ENCODE results near the gene WDR91.
A peak's percentile ranks its signal among the peaks of the same experiment; 100 is the strongest.

WDR91 gene

GRCh38 chr7:135211179-135211945, at the start of gene WDR91:
WDR91 (minus strand) TSS chr7:135211526; CDS start chr7:135211502, 24 bp downstream.
- H3K27me3 ChIP-seq (ENCODE audit: control insufficient read depth, insufficient read depth, low read length) = peaks cover 9% of the 10 kb centered on the region
- H3K27ac ChIP-seq (ENCODE audit: low read depth, low read length) = peak within 1 kb of the TSS; percentile 70
- H3K4me3 ChIP-seq (ENCODE audit: low read depth, low read length) = peak within 1 kb of the TSS; percentile 87
- H3K4me1 ChIP-seq (ENCODE audit: control insufficient read depth, insufficient read depth, low read length) = peaks cover 4% of the 10 kb centered on the region; the same call in 1 of the 2 replicates
- peak within 1 kb of the TSS; percentile 71 for H3K9ac ChIP-seq (ENCODE audit: low read depth, low read length)
- H3K9me3 ChIP-seq (ENCODE audit: control insufficient read depth, insufficient read depth, low read length) = no peaks in the 10 kb centered on the region
- peaks cover 4% of the 10 kb centered on the region; the same call in 1 of the 2 replicates for H3K36me3 ChIP-seq (ENCODE audit: control insufficient read depth, insufficient read depth, low read length)

- H3K27ac ChIP-seq (ENCODE audit: low read depth, low read length) = no peak overlapping the region
- H3K9me3 ChIP-seq (ENCODE audit: control insufficient read depth, insufficient read depth, low read length) = no peaks in the 10 kb centered on the region
- no peaks in the 10 kb centered on the region for H3K4me1 ChIP-seq (ENCODE audit: control insufficient read depth, insufficient read depth, low read length)
- H3K4me3 ChIP-seq (ENCODE audit: low read depth, low read length) = no peak overlapping the region
- no peaks in the 10 kb centered on the region for H3K36me3 ChIP-seq (ENCODE audit: control insufficient read depth, insufficient read depth, low read length)
- H3K27me3 ChIP-seq (ENCODE audit: control insufficient read depth, insufficient read depth, low read length) = no peaks in the 10 kb centered on the region
- no peak overlapping the region for H3K9ac ChIP-seq (ENCODE audit: low read depth, low read length)
These were observed 49.1 kb upstream of the WDR91 start for GRCh38 chr7:135260470-135260869.

- no peaks in the 10 kb centered on the region for H3K36me3 ChIP-seq (ENCODE audit: control insufficient read depth, insufficient read depth, low read length)
- no peak overlapping the region for H3K4me3 ChIP-seq (ENCODE audit: low read depth, low read length)
- no peaks in the 10 kb centered on the region for H3K9me3 ChIP-seq (ENCODE audit: control insufficient read depth, insufficient read depth, low read length)
- no peak overlapping the region for H3K27ac ChIP-seq (ENCODE audit: low read depth, low read length)
- H3K4me1 ChIP-seq (ENCODE audit: control insufficient read depth, insufficient read depth, low read length) = no peaks in the 10 kb centered on the region
- H3K27me3 ChIP-seq (ENCODE audit: control insufficient read depth, insufficient read depth, low read length) = no peaks in the 10 kb centered on the region
- H3K9ac ChIP-seq (ENCODE audit: low read depth, low read length) = no peak overlapping the region
These were observed 48.4 kb upstream of the WDR91 start for GRCh38 chr7:135259702-135260101.

- no peaks in the 10 kb centered on the region for H3K9me3 ChIP-seq (ENCODE audit: control insufficient read depth, insufficient read depth, low read length)
- H3K27me3 ChIP-seq (ENCODE audit: control insufficient read depth, insufficient read depth, low read length) = no peaks in the 10 kb centered on the region
- H3K4me1 ChIP-seq (ENCODE audit: control insufficient read depth, insufficient read depth, low read length) = no peaks in the 10 kb centered on the region
- no peak overlapping the region for H3K4me3 ChIP-seq (ENCODE audit: low read depth, low read length)
- no peak overlapping the region for H3K27ac ChIP-seq (ENCODE audit: low read depth, low read length)
- no peak overlapping the region for H3K9ac ChIP-seq (ENCODE audit: low read depth, low read length)
- H3K36me3 ChIP-seq (ENCODE audit: control insufficient read depth, insufficient read depth, low read length) = no peaks in the 10 kb centered on the region
These were observed 47.3 kb upstream of the WDR91 start for GRCh38 chr7:135258585-135258984.

GRCh38 chr7:135257790-135258189, 46.5 kb upstream of the WDR91 start:
- no peak overlapping the region for H3K9ac ChIP-seq (ENCODE audit: low read depth, low read length)
- no peaks in the 10 kb centered on the region for H3K36me3 ChIP-seq (ENCODE audit: control insufficient read depth, insufficient read depth, low read length)
- no peaks in the 10 kb centered on the region for H3K27me3 ChIP-seq (ENCODE audit: control insufficient read depth, insufficient read depth, low read length)
- H3K4me1 ChIP-seq (ENCODE audit: control insufficient read depth, insufficient read depth, low read length) = no peaks in the 10 kb centered on the region
- no peak overlapping the region for H3K27ac ChIP-seq (ENCODE audit: low read depth, low read length)
- no peaks in the 10 kb centered on the region for H3K9me3 ChIP-seq (ENCODE audit: control insufficient read depth, insufficient read depth, low read length)
- H3K4me3 ChIP-seq (ENCODE audit: low read depth, low read length) = no peak overlapping the region

GRCh38 chr7:135253851-135254771, 42.8 kb upstream of the WDR91 start:
- H3K36me3 ChIP-seq (ENCODE audit: control insufficient read depth, insufficient read depth, low read length) = no peaks in the 10 kb centered on the region
- no peak overlapping the region for H3K4me3 ChIP-seq (ENCODE audit: low read depth, low read length)
- no peak overlapping the region for H3K27ac ChIP-seq (ENCODE audit: low read depth, low read length)
- H3K9me3 ChIP-seq (ENCODE audit: control insufficient read depth, insufficient read depth, low read length) = no peaks in the 10 kb centered on the region
- no peak overlapping the region for H3K9ac ChIP-seq (ENCODE audit: low read depth, low read length)
- no peaks in the 10 kb centered on the region for H3K4me1 ChIP-seq (ENCODE audit: control insufficient read depth, insufficient read depth, low read length)
- H3K27me3 ChIP-seq (ENCODE audit: control insufficient read depth, insufficient read depth, low read length) = no peaks in the 10 kb centered on the region

GRCh38 chr7:135251496-135252391, 40.4 kb upstream of the WDR91 start:
- no peak overlapping the region for H3K27ac ChIP-seq (ENCODE audit: low read depth, low read length)
- no peaks in the 10 kb centered on the region for H3K4me1 ChIP-seq (ENCODE audit: control insufficient read depth, insufficient read depth, low read length)
- H3K4me3 ChIP-seq (ENCODE audit: low read depth, low read length) = no peak overlapping the region
- no peak overlapping the region for H3K9ac ChIP-seq (ENCODE audit: low read depth, low read length)
- H3K36me3 ChIP-seq (ENCODE audit: control insufficient read depth, insufficient read depth, low read length) = no peaks in the 10 kb centered on the region
- no peaks in the 10 kb centered on the region for H3K27me3 ChIP-seq (ENCODE audit: control insufficient read depth, insufficient read depth, low read length)
- no peaks in the 10 kb centered on the region for H3K9me3 ChIP-seq (ENCODE audit: control insufficient read depth, insufficient read depth, low read length)

- Histone ChIP-seq H3K36me3 (ENCODE audit: control insufficient read depth, insufficient read depth, low read length) (no peaks in the 10 kb centered on the region), H3K9ac (ENCODE audit: low read depth, low read length) (no peak overlapping the region), H3K4me3 (ENCODE audit: low read depth, low read length) (no peak overlapping the region), H3K27me3 (ENCODE audit: control insufficient read depth, insufficient read depth, low read length) (no peaks in the 10 kb centered on the region), H3K27ac (ENCODE audit: low read depth, low read length) (no peak overlapping the region), H3K4me1 (ENCODE audit: control insufficient read depth, insufficient read depth, low read length) (no peaks in the 10 kb centered on the region), H3K9me3 (ENCODE audit: control insufficient read depth, insufficient read depth, low read length) (no peaks in the 10 kb centered on the region)
These were observed 37.2 kb upstream of the WDR91 start for GRCh38 chr7:135248546-135248945.

GRCh38 chr7:135247746-135248471, 36.6 kb upstream of the WDR91 start:
- H3K9ac ChIP-seq (ENCODE audit: low read depth, low read length) = no peak overlapping the region
- H3K36me3 ChIP-seq (ENCODE audit: control insufficient read depth, insufficient read depth, low read length) = no peaks in the 10 kb centered on the region
- no peaks in the 10 kb centered on the region for H3K27me3 ChIP-seq (ENCODE audit: control insufficient read depth, insufficient read depth, low read length)
- no peak overlapping the region for H3K4me3 ChIP-seq (ENCODE audit: low read depth, low read length)
- H3K9me3 ChIP-seq (ENCODE audit: control insufficient read depth, insufficient read depth, low read length) = no peaks in the 10 kb centered on the region
- no peaks in the 10 kb centered on the region for H3K4me1 ChIP-seq (ENCODE audit: control insufficient read depth, insufficient read depth, low read length)
- H3K27ac ChIP-seq (ENCODE audit: low read depth, low read length) = no peak overlapping the region

GRCh38 chr7:135246191-135246825, 35.0 kb upstream of the WDR91 start:
- Histone ChIP-seq H3K27me3 (ENCODE audit: control insufficient read depth, insufficient read depth, low read length) (no peaks in the 10 kb centered on the region), H3K36me3 (ENCODE audit: control insufficient read depth, insufficient read depth, low read length) (no peaks in the 10 kb centered on the region), H3K9ac (ENCODE audit: low read depth, low read length) (no peak overlapping the region), H3K4me3 (ENCODE audit: low read depth, low read length) (no peak overlapping the region), H3K4me1 (ENCODE audit: control insufficient read depth, insufficient read depth, low read length) (no peaks in the 10 kb centered on the region), H3K27ac (ENCODE audit: low read depth, low read length) (no peak overlapping the region), H3K9me3 (ENCODE audit: control insufficient read depth, insufficient read depth, low read length) (no peaks in the 10 kb centered on the region)

Measured in HUES48 (cell line).